Mesodermal cell (in vitro differentiated cells): Measurements from ENCODE around the gene PCDHA4.
"Not testable (repeated sequence)": the region's sequence is repeated elsewhere in the genome, so short reads cannot be mapped to it uniquely, and the experiment has no call there.

ENCODE experiments used
- H3K27ac ChIP-seq: 2 replicates; pipeline ENCODE4 v1.7.0; 2013; ENCODE audit warnings: mild to moderate bottlenecking, low read depth, low read length, moderate library complexity; ENCODE audit not compliant: severe bottlenecking
- H3K36me3 ChIP-seq: 2 replicates; pipeline ENCODE4 v1.7.1; 2013; ENCODE audit warnings: mild to moderate bottlenecking, low read length, moderate library complexity; ENCODE audit not compliant: control insufficient read depth, insufficient read depth
- H3K4me1 ChIP-seq: one replicate; pipeline ENCODE4 v1.7.1; 2013; ENCODE audit warnings: mild to moderate bottlenecking, low read length; ENCODE audit not compliant: insufficient read depth, control insufficient read depth, poor library complexity, severe bottlenecking
- H3K4me3 ChIP-seq: 2 replicates; pipeline ENCODE4 v1.7.0; 2013; ENCODE audit warnings: low read length, control low read depth, mild to moderate bottlenecking; ENCODE audit not compliant: insufficient read depth, poor library complexity, severe bottlenecking; ENCODE audit errors: extremely low read depth
- H3K9me3 ChIP-seq: 2 replicates; pipeline ENCODE4 v1.7.1; 2013; ENCODE audit warnings: mild to moderate bottlenecking, low read length, moderate library complexity; ENCODE audit not compliant: control insufficient read depth
- WGBS, 2 experiments: methylation state at CpG; one replicate each; pipeline ENCODE4 v1.1.5; 2013; ENCODE audit warnings: missing lambda C conversion rate in 2 of 2; ENCODE audit not compliant: insufficient coverage in 2 of 2; 5-methylcytosine and 5-hydroxymethylcytosine counted together

The PCDHA4 gene

DNA sequence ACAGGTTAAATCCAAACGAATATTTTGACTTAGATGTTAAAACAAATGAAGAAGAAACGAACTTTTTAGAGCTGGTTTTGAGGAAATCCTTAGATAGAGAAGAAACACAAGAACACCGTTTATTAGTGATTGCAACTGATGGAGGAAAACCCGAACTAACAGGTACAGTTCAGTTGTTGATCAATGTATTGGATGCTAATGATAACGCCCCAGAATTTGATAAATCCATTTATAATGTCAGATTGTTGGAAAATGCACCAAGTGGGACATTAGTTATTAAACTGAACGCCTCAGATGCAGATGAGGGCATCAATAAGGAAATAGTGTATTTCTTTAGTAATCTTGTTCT, 15.4 kb downstream of the PCDHA4 start:
- Histone ChIP-seq H3K9me3 (no peaks in the 10 kb centered on the region), H3K36me3 (no peaks in the 10 kb centered on the region), H3K27ac (no peak overlapping the region), H3K4me3 (no peak overlapping the region), H3K4me1 (no peaks in the 10 kb centered on the region)
- 79 to 86% methylated on average over 6 of the region's 6 CpGs for WGBS, 2 experiments

DNA sequence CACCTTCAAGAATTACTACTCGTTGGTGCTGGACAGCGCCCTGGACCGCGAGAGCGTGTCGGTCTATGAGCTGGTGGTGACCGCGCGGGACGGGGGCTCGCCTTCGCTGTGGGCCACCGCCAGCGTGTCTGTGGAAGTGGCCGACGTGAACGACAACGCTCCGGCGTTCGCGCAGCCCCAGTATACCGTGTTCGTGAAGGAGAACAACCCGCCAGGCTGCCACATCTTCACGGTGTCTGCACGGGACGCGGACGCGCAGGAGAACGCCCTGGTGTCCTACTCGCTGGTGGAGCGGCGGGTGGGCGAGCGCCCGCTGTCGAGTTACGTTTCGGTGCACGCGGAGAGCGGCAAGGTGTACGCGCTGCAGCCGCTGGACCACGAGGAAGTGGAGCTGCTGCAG, 16.1 kb downstream of the PCDHA4 start:
- 95% methylated on average over 32 to 48 of the region's 48 CpGs for WGBS, 2 experiments
- not testable (repeated sequence) for H3K4me1 ChIP-seq, H3K27ac ChIP-seq, H3K36me3 ChIP-seq, H3K9me3 ChIP-seq, H3K4me3 ChIP-seq

DNA sequence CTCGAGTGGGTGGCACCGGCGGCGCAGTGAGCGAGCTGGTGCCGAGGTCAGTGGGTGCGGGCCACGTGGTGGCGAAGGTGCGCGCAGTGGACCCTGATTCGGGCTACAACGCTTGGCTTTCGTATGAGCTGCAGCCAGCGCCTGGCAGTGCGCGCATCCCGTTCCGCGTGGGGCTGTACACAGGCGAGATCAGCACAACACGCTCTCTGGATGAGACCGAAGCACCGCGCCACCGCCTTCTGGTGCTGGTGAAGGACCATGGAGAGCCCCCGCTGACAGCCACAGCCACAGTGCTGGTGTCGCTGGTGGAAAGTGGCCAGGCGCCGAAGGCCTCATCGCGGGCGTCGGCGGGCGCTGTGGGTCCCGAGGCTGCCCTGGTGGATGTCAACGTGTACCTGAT, 16.6 kb downstream of the PCDHA4 start:
- H3K4me1 ChIP-seq: no peaks in the 10 kb centered on the region
- no peaks in the 10 kb centered on the region for H3K9me3 ChIP-seq
- no peak overlapping the region for H3K4me3 ChIP-seq
- H3K36me3 ChIP-seq: no peaks in the 10 kb centered on the region
- WGBS, 2 experiments: 97 to 98% methylated on average over 38 of the region's 38 CpGs
- no peak overlapping the region for H3K27ac ChIP-seq

DNA sequence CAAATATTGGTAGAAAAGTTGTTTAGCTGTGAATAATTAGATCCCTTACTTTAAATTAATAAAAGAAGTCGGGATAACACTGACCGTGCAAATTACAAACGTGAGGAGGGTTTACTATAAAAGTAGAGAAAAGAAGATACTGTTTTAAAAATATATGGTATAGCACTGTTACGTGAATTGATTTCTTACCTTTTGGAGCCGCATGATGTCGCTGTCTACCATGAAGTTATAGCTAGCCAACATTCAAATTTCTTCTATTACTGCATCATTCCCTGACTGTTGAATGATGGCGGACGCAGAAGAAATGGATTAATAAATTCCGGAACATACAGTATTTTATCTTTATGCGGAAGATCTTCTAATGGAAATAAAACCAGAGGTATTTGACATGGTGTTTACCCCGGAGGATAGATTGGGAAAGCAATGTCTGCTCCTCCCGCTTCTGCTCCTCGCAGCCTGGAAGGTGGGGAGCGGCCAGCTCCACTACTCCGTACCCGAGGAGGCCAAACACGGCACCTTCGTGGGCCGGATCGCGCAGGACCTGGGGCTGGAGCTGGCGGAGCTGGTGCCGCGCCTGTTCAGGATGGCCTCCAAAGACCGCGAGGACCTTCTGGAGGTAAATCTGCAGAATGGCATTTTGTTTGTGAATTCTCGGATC, 21.0 kb downstream of the PCDHA4 start, which contains the start of gene PCDHA6:
Gene PCDHA6, plus strand, starts transcription at position 257 of the 658 bp plus-strand sequence. Its CDS starts 132 bp downstream, at position 389.
- no peaks in the 10 kb centered on the region for H3K9me3 ChIP-seq
- 96% methylated on average over 19 to 21 of the region's 27 CpGs for WGBS, 2 experiments
- H3K36me3 ChIP-seq: no peaks in the 10 kb centered on the region
- no peak within 1 kb of the TSS for H3K27ac ChIP-seq
- no peak within 1 kb of the TSS for H3K4me3 ChIP-seq
- H3K4me1 ChIP-seq: no peaks in the 10 kb centered on the region

DNA sequence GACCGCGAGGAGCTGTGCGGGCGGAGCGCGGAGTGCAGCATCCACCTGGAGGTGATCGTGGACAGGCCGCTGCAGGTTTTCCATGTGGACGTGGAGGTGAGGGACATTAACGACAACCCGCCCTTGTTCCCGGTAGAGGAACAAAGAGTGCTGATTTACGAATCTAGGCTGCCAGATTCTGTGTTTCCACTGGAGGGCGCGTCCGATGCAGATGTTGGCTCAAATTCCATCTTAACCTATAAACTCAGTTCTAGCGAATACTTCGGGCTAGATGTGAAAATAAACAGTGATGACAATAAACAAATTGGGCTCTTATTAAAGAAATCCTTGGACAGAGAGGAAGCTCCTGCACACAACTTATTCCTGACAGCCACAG, 21.5 kb downstream of the PCDHA4 start:
- Histone ChIP-seq H3K9me3 (no peaks in the 10 kb centered on the region), H3K36me3 (no peaks in the 10 kb centered on the region), H3K27ac (no peak overlapping the region), H3K4me3 (no peak overlapping the region), H3K4me1 (no peaks in the 10 kb centered on the region)
- 88 to 94% methylated on average over 6 to 9 of the region's 18 CpGs for WGBS, 2 experiments

DNA sequence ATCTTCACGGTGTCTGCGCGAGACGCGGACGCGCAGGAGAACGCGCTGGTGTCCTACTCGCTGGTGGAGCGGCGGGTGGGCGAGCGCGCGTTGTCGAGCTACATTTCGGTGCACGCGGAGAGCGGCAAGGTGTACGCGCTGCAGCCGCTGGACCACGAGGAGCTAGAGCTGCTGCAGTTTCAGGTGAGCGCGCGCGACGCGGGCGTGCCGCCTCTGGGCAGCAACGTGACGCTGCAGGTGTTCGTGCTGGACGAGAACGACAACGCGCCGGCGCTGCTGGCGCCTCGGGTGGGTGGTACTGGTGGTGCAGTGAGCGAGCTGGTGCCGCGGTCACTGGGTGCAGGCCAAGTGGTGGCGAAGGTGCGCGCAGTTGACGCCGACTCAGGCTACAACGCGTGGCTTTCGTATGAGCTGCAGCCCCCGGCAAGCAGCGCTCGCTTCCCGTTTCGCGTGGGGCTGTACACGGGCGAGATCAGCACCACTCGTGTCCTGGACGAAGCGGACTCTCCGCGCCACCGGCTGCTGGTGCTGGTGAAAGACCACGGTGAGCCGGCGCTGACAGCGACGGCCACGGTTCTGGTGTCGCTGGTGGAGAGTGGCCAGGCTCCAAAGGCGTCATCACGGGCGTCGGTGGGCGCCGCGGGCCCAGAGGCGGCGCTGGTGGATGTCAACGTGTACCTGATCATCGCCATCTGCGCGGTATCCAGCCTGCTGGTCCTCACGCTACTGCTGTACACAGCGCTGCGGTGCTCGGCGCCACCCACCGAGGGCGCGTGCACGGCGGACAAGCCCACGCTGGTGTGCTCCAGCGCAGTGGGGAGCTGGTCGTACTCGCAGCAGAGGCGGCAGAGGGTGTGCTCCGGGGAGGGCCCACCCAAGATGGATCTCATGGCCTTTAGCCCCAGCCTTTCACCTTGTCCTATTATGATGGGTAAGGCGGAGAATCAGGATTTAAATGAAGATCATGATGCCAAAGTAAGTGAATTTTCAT, 22.9 kb downstream of the PCDHA4 start:
- 97 to 98% methylated on average over 70 to 89 of the region's 106 CpGs for WGBS, 2 experiments

DNA sequence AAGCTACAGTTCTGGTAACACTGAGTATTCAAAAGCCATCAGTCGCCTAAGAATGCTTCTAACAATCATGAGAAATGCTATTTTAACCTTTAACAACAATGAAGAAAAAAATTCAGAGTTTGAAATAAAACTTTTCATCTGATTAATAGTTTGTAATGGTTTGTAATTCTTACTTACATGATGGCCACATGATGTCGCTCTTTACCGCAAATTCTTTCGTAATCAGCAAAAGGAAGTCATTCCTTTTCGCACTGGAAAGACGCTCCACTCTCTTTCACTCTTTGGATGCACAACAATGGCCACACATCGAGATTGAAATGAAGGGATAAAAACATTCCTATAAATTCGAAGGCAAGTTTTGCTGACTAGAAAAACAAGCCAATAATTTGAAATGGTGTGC, 27.1 kb downstream of the PCDHA4 start, which contains the start of gene PCDHA7:
Gene PCDHA7, plus strand, starts transcription at position 277 of the 400 bp plus-strand sequence. Its CDS starts 115 bp downstream, at position 392.
- Histone ChIP-seq H3K36me3 (no peaks in the 10 kb centered on the region), H3K4me3 (no peak within 1 kb of the TSS), H3K4me1 (no peaks in the 10 kb centered on the region), H3K27ac (no peak within 1 kb of the TSS), H3K9me3 (peaks cover 6% of the 10 kb centered on the region)
- 89 to 100% methylated on average over 3 to 7 of the region's 8 CpGs for WGBS, 2 experiments

More for the DNA sequence above, 22.9 kb downstream of the PCDHA4 start:
- H3K4me1 ChIP-seq, H3K4me3 ChIP-seq, H3K27ac ChIP-seq, H3K9me3 ChIP-seq, H3K36me3 ChIP-seq: not testable (repeated sequence)

DNA sequence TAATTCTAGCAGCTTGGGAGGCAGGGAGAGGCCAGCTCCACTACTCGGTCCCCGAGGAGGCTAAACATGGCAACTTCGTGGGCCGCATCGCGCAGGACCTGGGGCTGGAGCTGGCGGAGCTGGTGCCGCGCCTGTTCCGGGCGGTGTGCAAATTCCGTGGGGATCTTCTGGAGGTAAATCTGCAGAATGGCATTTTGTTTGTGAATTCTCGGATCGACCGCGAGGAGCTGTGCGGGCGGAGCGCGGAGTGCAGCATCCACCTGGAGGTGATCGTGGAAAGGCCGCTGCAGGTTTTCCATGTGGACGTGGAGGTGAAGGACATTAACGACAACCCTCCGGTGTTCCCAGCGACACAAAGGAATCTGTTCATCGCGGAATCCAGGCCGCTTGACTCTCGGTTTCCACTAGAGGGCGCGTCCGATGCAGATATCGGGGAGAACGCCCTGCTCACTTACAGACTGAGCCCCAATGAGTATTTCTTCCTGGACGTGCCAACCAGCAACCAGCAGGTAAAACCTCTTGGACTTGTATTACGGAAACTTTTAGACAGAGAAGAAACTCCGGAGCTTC, 27.7 kb downstream of the PCDHA4 start:
- H3K36me3 ChIP-seq, H3K4me1 ChIP-seq, H3K9me3 ChIP-seq, H3K27ac ChIP-seq, H3K4me3 ChIP-seq: not testable (repeated sequence)
- WGBS, 2 experiments: 92 to 99% methylated on average over 7 to 23 of the region's 38 CpGs

DNA sequence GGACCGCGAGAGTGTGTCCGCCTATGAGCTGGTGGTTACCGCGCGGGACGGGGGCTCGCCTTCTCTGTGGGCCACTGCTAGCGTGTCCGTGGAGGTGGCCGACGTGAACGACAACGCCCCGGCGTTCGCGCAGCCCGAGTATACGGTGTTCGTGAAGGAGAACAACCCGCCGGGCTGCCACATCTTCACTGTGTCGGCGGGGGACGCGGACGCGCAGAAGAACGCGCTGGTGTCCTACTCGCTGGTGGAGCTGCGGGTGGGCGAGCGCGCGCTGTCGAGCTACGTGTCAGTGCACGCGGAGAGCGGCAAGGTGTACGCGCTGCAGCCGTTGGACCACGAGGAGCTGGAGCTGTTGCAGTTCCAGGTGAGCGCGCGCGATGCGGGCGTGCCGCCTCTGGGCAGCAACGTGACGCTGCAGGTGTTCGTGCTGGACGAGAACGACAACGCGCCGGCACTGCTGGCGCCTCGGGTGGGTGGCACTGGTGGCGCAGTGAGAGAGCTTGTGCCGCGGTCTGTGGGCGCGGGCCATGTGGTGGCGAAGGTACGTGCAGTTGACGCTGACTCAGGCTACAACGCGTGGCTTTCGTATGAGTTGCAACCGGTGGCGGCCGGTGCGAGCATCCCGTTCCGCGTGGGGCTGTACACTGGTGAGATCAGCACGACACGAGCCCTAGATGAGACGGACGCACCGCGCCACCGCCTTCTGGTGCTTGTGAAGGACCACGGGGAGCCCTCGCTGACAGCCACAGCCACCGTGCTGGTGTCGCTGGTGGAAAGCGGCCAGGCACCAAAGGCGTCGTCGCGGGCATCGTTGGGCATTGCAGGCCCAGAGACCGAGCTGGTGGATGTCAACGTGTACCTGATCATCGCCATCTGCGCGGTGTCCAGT, 29.0 kb downstream of the PCDHA4 start:
- H3K9me3 ChIP-seq: peaks cover 6% of the 10 kb centered on the region
- no peak overlapping the region for H3K4me3 ChIP-seq
- H3K36me3 ChIP-seq: no peaks in the 10 kb centered on the region
- H3K4me1 ChIP-seq: no peaks in the 10 kb centered on the region
- WGBS, 2 experiments: 96 to 97% methylated on average over 75 to 103 of the region's 103 CpGs
- no peak overlapping the region for H3K27ac ChIP-seq
